Esophagus muscularis mucosa (tissue), 4 donors: ENCODE measurements around the gene CST8.

Experiments
- CTCF ChIP-seq, 3 experiments: fragments of 200-600 bp in 2 of 3; fragments of 450-650 bp in 1 of 3; sonication (generic) in 2 of 3; IDR thresholded peaks; one replicate each; pipeline ENCODE4 v1.5.1; 2017 to 2019; ENCODE audit warnings: antibody characterized with exemption in 3 of 3, mild to moderate bottlenecking in 2 of 3, moderate library complexity in 1 of 3
- EP300 ChIP-seq: sonication (generic); formaldehyde crosslinking; IDR thresholded peaks from one replicate; pipeline ENCODE4 v1.6.1; 2017; ENCODE audit warnings: antibody characterized with exemption
- POLR2A ChIP-seq: fragments of 450-650 bp; IDR thresholded peaks from one replicate; pipeline ENCODE4 v1.6.1; 2017; ENCODE audit warnings: antibody characterized with exemption, moderate library complexity, mild to moderate bottlenecking, low read depth
- POLR2AphosphoS5 ChIP-seq, 2 donors: sonication (generic); formaldehyde crosslinking; IDR thresholded peaks; one replicate each; pipeline ENCODE4 v1.6.1; 2017; ENCODE audit warnings: antibody characterized with exemption in 2 of 2

- TF ChIP-seq EP300 (no peak), POLR2AphosphoS5 (IDR thresholded peaks at IDR 0.05) (no peak), POLR2A (no peak), CTCF (IDR thresholded peaks at IDR 0.05) (no peak)
Observed at GRCh38 chr20:23508449-23509229, 17.7 kb downstream of the CST8 start.
